GM13976 (cell line): ENCODE results near the gene PCDHGB3.

ENCODE experiments used
- DNase-seq: peaks from one replicate; pipeline ENCODE4 v3.0.0; 2012; ENCODE audit warnings: low spot score
- in situ Hi-C: fragments of 300-500 bp; cut with MboI; formaldehyde crosslinking; loops from one replicate; pipeline ENCODE4 v1.12.0; 2022; ENCODE audit warnings: low sequenced_read_pairs, mixed read lengths, inconsistent platforms; ENCODE audit not compliant: unreplicated experiment
- TF ChIP-seq, protein P1 (sequence below): IDR thresholded peaks from 2 replicates; pipeline ENCODE4 v1.5.1; 2012; ENCODE audit warnings: borderline replicate concordance, mild to moderate bottlenecking; ENCODE audit not compliant: insufficient read depth; ENCODE audit errors: extremely low read depth, missing control alignments, control extremely low read depth

The PCDHGB3 gene

DNA sequence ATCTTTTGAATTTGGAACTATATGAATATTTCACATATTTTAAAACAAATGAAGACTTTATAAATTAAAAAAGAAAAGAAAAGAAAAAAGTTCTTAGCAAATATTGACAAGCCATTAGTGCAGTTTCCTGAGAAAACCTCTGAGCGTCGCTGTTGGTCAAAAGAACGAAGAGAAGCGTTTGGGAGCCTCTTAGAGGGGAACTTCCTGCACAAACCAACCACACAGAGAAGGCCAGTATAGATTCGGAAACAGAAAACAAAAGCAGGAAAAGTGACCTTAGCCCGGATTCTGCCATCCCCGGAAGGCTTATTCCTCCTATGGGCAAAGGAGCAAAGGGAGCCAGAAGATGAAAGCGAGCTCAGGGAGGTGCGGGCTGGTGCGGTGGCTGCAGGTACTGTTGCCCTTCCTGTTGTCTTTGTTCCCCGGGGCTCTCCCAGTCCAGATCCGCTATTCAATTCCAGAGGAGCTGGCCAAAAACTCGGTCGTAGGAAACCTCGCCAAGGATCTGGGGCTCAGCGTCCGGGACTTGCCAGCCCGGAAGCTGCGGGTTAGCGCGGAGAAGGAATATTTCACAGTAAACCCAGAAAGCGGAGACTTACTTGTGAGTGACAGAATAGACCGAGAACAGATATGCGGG lies 10.1 kb upstream of the PCDHGB3 start, which contains the start of gene PCDHGB2:
Gene PCDHGB2, plus strand, starts transcription at position 205 of the 637 bp plus-strand sequence. Its CDS starts 142 bp downstream, at position 347.
- DNase-seq = peak; percentile 73
- TF ChIP-seq, protein P1, sequence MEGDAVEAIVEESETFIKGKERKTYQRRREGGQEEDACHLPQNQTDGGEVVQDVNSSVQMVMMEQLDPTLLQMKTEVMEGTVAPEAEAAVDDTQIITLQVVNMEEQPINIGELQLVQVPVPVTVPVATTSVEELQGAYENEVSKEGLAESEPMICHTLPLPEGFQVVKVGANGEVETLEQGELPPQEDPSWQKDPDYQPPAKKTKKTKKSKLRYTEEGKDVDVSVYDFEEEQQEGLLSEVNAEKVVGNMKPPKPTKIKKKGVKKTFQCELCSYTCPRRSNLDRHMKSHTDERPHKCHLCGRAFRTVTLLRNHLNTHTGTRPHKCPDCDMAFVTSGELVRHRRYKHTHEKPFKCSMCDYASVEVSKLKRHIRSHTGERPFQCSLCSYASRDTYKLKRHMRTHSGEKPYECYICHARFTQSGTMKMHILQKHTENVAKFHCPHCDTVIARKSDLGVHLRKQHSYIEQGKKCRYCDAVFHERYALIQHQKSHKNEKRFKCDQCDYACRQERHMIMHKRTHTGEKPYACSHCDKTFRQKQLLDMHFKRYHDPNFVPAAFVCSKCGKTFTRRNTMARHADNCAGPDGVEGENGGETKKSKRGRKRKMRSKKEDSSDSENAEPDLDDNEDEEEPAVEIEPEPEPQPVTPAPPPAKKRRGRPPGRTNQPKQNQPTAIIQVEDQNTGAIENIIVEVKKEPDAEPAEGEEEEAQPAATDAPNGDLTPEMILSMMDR = no peak
- in situ Hi-C loops = no loop called here

GRCh38 chr5:141360685-141361084 lies 9.4 kb upstream of the PCDHGB3 start:
- no peak for DNase-seq
- in situ Hi-C loops = no loop called here
- TF ChIP-seq, protein P1 = no peak

- in situ Hi-C loops = no loop called here
- TF ChIP-seq, protein P1 = no peak
- no peak for DNase-seq
These were observed 7.3 kb upstream of the PCDHGB3 start for GRCh38 chr5:141362719-141363118.

GRCh38 chr5:141363952-141364660 lies 5.9 kb upstream of the PCDHGB3 start, which contains the start of gene PCDHGA5:
TSS of gene PCDHGA5 (plus strand) at chr5:141364162. CDS start at chr5:141364331, 169 bp downstream.
- in situ Hi-C loops = no loop called here
- no peak for DNase-seq
- TF ChIP-seq, protein P1 = no peak

- DNase-seq = no peak
- TF ChIP-seq, protein P1 = no peak
- in situ Hi-C loops = no loop called here
These were observed 3.8 kb upstream of the PCDHGB3 start for GRCh38 chr5:141366016-141366896.
